Sigmoid colon (tissue), 7 donors: ENCODE results near the gene SPEF2. TPM values are rescaled to one million over a fixed set of nuclear protein-coding genes. Genes with fewer than 3 reads are reported as not detected.

Experiments used
- DNase-seq: peaks from one replicate; pipeline ENCODE4 v3.0.0-alpha.2; 2019
- H3K27ac ChIP-seq, 4 donors: fragments of 200-600 bp; sonication (generic); one replicate each; pipeline ENCODE4 v1.5.1; 2016 to 2019; ENCODE audit warnings: mild to moderate bottlenecking in 1 of 4
- H3K27me3 ChIP-seq, 3 donors: fragments of 200-600 bp; sonication (generic); one replicate each; pipeline ENCODE4 v1.5.1; 2019; ENCODE audit warnings: mild to moderate bottlenecking in 1 of 3
- H3K36me3 ChIP-seq, 4 donors: fragments of 200-600 bp; sonication (generic); one replicate each; pipeline ENCODE4 v1.5.1; 2016 to 2019
- H3K4me1 ChIP-seq, 4 donors: fragments of 200-600 bp; sonication (generic); one replicate each; pipeline ENCODE4 v1.5.1; 2017 to 2019
- H3K4me3 ChIP-seq, 4 donors: fragments of 200-600 bp; sonication (generic); one replicate each; pipeline ENCODE4 v1.5.1; 2017 to 2019; ENCODE audit warnings: mild to moderate bottlenecking in 2 of 4, moderate library complexity in 1 of 4
- H3K9me3 ChIP-seq, 4 donors: fragments of 200-600 bp in 3 of 4; sonication (generic) in 3 of 4; one replicate each; pipeline versions ENCODE4 v1.5.1 to v1.6.1; 2013 to 2019
- EP300 ChIP-seq, 4 donors: sonication (generic); formaldehyde crosslinking; IDR thresholded peaks; one replicate each; pipeline ENCODE4 v1.6.1; 2017; ENCODE audit warnings: antibody characterized with exemption in 4 of 4
- POLR2A ChIP-seq, 2 donors: fragments of 450-650 bp; IDR thresholded peaks; one replicate each; pipeline ENCODE4 v1.6.1; 2016; ENCODE audit warnings: antibody characterized with exemption in 2 of 2, mild to moderate bottlenecking in 2 of 2, moderate library complexity in 2 of 2
- POLR2AphosphoS5 ChIP-seq, 4 donors: sonication (generic); formaldehyde crosslinking; IDR thresholded peaks; one replicate each; pipeline ENCODE4 v1.6.1; 2017; ENCODE audit warnings: antibody characterized with exemption in 4 of 4
- WGBS, 2 donors: extraction: QIAGEN DNeasy Blood & Tissue Kit; methylation state at CpG; one replicate each; pipeline ENCODE4 v1.1.7; 2013; 5-methylcytosine and 5-hydroxymethylcytosine counted together
- intact Hi-C: fragments of 100-400 bp; cut with DNase I; formaldehyde crosslinking; loops from one replicate; pipeline ENCODE4 v1.15.1; 2023
- polyA plus RNA-seq, 3 donors: library from polyadenylated mRNA; stranded (reverse); fragments of 200-250 nt; gene quantifications; one replicate each; pipeline ENCODE4 v1.2.3, GENCODE V29; 2013
- total RNA-seq, 4 donors: library from RNA; depleted of rRNA; stranded (reverse); fragments of >200 nt; gene quantifications; one replicate each; pipeline ENCODE4 v1.1.0, GENCODE V29; 2016
- TF ChIP-seq, protein P1 (sequence below), 4 experiments: fragments of 450-650 bp in 3 of 4; fragments of 200-600 bp in 1 of 4; IDR thresholded peaks; one replicate each; pipeline ENCODE4 v1.5.1; 2016 to 2019; ENCODE audit warnings: antibody characterized with exemption in 4 of 4, mild to moderate bottlenecking in 3 of 4, moderate library complexity in 2 of 4
- donor health status: healthy with polysubstance abuse.
- donor health status: Bipolar disorder and iron deficiency.
- donor health status: healthy.

SPEF2 gene
- total and polyA plus RNA-seq, 7 donors: 0.92 to 5.5 (median 3.6) TPM

DNA sequence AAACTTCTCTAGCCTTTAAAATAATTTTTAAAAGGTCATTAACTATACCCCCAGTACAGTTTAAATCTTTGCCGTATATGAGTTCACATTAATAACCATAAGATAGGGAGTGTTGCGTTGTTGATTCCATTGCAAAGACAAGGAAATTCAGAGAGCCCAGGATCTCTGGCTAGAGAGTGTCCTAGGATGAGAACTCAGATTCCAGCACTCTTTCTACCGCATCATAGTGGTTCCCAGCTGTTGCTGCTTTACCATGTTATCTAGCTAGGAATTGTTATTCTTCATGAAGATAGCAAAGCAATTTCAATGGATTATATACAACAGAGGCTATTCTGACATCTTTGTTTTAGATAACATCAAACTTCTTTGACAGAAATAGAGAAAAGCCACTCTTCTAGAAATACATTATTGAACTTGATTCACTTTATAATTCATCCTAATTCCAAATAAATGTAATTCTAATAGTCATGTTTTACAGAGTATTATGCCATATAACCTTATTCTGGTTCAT, 160.7 kb downstream of the SPEF2 start:
- Histone ChIP-seq H3K36me3 (no peaks in the 10 kb centered on the region), H3K27ac (no peak overlapping the region), H3K9me3 (no peaks in the 10 kb centered on the region), H3K4me1 (no peaks in the 10 kb centered on the region), H3K4me3 (no peak overlapping the region), H3K27me3 (no peaks in the 10 kb centered on the region)
- WGBS, 2 donors: 93 to 94% methylated on average over 3 of the region's 3 CpGs
- intact Hi-C loops: loop anchor here (5.0 kb wide), 1 partner anchor 149 kb away; no protein-coding TSS in a partner anchor
- no peak for DNase-seq
- TF ChIP-seq POLR2A (IDR thresholded peaks at IDR 0.05) (no peak), POLR2AphosphoS5 (IDR thresholded peaks at IDR 0.05) (no peak), EP300 (IDR thresholded peaks at IDR 0.05) (no peak)
- TF ChIP-seq, protein P1, sequence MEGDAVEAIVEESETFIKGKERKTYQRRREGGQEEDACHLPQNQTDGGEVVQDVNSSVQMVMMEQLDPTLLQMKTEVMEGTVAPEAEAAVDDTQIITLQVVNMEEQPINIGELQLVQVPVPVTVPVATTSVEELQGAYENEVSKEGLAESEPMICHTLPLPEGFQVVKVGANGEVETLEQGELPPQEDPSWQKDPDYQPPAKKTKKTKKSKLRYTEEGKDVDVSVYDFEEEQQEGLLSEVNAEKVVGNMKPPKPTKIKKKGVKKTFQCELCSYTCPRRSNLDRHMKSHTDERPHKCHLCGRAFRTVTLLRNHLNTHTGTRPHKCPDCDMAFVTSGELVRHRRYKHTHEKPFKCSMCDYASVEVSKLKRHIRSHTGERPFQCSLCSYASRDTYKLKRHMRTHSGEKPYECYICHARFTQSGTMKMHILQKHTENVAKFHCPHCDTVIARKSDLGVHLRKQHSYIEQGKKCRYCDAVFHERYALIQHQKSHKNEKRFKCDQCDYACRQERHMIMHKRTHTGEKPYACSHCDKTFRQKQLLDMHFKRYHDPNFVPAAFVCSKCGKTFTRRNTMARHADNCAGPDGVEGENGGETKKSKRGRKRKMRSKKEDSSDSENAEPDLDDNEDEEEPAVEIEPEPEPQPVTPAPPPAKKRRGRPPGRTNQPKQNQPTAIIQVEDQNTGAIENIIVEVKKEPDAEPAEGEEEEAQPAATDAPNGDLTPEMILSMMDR (IDR thresholded peaks at IDR 0.05): no peak

DNA sequence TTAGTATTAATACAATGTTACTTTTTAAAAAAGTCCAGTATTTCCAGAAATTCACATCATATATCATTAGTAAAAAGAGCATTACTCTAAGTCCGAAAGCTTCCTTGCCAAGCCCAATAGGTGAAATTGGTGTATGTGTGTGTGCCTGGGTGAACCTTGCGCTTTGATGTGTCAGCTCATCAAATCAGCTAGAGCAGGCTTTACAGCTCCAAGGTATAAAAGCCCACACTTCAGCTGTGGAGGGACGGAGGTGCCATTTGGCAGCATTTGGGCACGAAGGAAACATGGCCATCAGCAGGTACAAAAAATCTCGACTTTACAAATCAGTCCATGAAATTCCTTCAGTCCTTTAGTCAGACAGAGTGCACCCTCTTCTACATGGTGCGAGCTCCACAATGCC, 162.6 kb downstream of the SPEF2 start:
- no peak for DNase-seq
- 83 to 86% methylated on average over 6 of the region's 6 CpGs for WGBS, 2 donors

DNA sequence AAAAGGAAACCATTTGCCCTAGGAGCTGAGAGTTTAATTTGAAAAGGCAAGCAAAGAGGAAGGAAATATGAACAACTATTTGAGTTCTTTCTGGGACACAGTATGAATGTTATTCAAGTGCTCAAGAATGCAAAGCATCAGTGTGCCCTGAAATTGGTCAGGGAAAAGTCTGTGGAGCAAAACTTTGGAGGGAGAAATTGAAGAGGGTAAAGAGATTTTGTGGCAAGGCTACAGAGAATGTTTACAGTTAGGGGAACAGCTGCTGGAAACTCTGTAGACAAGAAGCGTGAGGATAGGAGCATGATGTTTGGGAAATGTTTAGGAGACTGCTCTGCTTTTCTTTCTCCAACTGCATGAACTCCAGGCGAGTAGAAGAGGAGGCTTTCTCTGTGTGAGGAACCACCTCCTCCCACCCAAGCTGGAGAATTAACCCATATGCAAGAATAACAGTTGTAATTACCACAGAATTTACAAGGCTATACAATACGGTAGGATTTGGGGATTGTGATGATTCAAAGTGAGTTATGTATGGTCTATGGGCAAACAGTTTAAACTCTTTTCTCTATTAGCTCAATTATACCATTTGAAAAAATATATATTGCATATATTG, 163.6 kb downstream of the SPEF2 start:
- intact Hi-C loops: no loop called here
- WGBS, 2 donors: 57 to 70% methylated on average over 3 of the region's 3 CpGs
- H3K4me1 ChIP-seq: no peaks in the 10 kb centered on the region

More for the DNA sequence above, 162.6 kb downstream of the SPEF2 start:
- TF ChIP-seq POLR2AphosphoS5 (IDR thresholded peaks at IDR 0.05) (no peak), EP300 (IDR thresholded peaks at IDR 0.05) (no peak), POLR2A (IDR thresholded peaks at IDR 0.05) (no peak)
- TF ChIP-seq, protein P1 (IDR thresholded peaks at IDR 0.05): no peak
- Histone ChIP-seq H3K4me1 (no peaks in the 10 kb centered on the region), H3K36me3 (no peaks in the 10 kb centered on the region), H3K9me3 (no peaks in the 10 kb centered on the region), H3K27me3 (no peaks in the 10 kb centered on the region), H3K27ac (no peak overlapping the region), H3K4me3 (no peak overlapping the region)
- intact Hi-C loops: no loop called here

DNA sequence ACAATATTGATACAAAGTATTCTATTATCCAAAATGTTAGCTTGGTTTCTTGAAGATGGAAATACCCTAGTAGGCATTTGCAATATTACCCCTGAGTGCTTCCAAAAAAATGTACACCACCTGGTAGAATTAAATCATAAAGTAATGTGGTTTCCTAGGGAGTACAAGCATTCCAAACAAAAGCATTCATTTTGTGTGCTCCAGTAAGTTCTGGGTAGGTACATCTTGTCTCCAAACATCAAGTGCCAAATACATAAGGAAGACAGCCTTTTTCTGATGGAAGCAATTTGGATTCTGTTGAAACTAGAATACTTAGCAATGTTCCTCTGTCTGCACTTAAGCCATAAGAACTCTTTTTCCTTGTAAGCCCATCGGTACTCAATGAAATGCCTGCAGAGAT, 165.9 kb downstream of the SPEF2 start:
- no peaks in the 10 kb centered on the region for H3K4me1 ChIP-seq
- H3K27me3 ChIP-seq: no peaks in the 10 kb centered on the region
- no peak for DNase-seq
- no peak overlapping the region for H3K4me3 ChIP-seq
- 94 to 97% methylated on average over 1 of the region's 1 CpG for WGBS, 2 donors
- TF ChIP-seq EP300 (IDR thresholded peaks at IDR 0.05) (no peak), POLR2AphosphoS5 (IDR thresholded peaks at IDR 0.05) (no peak)
- no peaks in the 10 kb centered on the region for H3K9me3 ChIP-seq
- intact Hi-C loops: no loop called here
- H3K27ac ChIP-seq: no peak overlapping the region
- H3K36me3 ChIP-seq: no peaks in the 10 kb centered on the region

More for the DNA sequence above, 163.6 kb downstream of the SPEF2 start:
- DNase-seq: no peak
- H3K36me3 ChIP-seq: no peaks in the 10 kb centered on the region
- no peak overlapping the region for H3K27ac ChIP-seq
- no peak overlapping the region for H3K4me3 ChIP-seq
- H3K27me3 ChIP-seq: no peaks in the 10 kb centered on the region
- TF ChIP-seq POLR2AphosphoS5 (IDR thresholded peaks at IDR 0.05): no peak
- no peak for TF ChIP-seq EP300 (IDR thresholded peaks at IDR 0.05)
- TF ChIP-seq, protein P1 (IDR thresholded peaks at IDR 0.05): no peak
- no peak for TF ChIP-seq POLR2A (IDR thresholded peaks at IDR 0.05)
- no peaks in the 10 kb centered on the region for H3K9me3 ChIP-seq

DNA sequence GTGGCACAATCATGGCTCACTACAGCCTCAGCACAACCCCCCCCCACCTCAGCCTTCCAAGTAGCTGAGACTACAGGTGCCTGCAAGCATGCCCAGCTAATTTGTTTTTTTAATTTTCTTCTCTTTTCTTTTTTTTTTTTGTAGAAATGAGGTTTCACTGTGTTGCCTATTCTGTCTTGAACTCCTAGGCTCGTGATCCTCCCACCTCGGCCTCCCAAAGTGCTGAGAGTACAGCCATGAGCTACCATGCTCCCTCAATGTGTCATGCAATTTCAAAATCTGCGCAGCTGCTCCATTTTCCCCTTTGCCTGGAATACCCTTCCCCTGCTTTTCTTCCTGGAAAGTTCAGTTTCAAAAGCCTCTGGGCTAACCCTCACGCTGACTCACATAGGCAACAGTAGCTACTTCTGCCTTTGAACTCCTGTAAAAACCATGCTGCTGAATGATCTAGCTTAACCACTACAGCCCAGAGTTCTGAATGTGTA, 168.0 kb downstream of the SPEF2 start:
- 86 to 89% methylated on average over 4 of the region's 4 CpGs for WGBS, 2 donors
- Histone ChIP-seq H3K27ac (no peak overlapping the region), H3K4me1 (no peaks in the 10 kb centered on the region), H3K4me3 (no peak overlapping the region), H3K9me3 (no peaks in the 10 kb centered on the region), H3K27me3 (no peaks in the 10 kb centered on the region), H3K36me3 (no peaks in the 10 kb centered on the region)
- intact Hi-C loops: no loop called here
- no peak for DNase-seq
- TF ChIP-seq EP300 (IDR thresholded peaks at IDR 0.05) (no peak), POLR2AphosphoS5 (IDR thresholded peaks at IDR 0.05) (no peak), POLR2A (IDR thresholded peaks at IDR 0.05) (no peak)
- TF ChIP-seq, protein P1 (IDR thresholded peaks at IDR 0.05): no peak
